B cell (primary cell): ENCODE results near the gene DQX1.

Source experiments
- EZH2 ChIP-seq: IDR thresholded peaks from 2 replicates; pipeline ENCODE4 v1.6.1; 2012; ENCODE audit warnings: borderline replicate concordance, low read depth, mild to moderate bottlenecking, moderate library complexity, low read length; ENCODE audit not compliant: insufficient read depth, poor library complexity, severe bottlenecking
- TF ChIP-seq, protein P1 (sequence below): fragments of 200-600 bp; IDR thresholded peaks from one replicate; pipeline ENCODE4 v1.8.0; 2022; ENCODE audit warnings: antibody characterized with exemption, mild to moderate bottlenecking

DNA sequence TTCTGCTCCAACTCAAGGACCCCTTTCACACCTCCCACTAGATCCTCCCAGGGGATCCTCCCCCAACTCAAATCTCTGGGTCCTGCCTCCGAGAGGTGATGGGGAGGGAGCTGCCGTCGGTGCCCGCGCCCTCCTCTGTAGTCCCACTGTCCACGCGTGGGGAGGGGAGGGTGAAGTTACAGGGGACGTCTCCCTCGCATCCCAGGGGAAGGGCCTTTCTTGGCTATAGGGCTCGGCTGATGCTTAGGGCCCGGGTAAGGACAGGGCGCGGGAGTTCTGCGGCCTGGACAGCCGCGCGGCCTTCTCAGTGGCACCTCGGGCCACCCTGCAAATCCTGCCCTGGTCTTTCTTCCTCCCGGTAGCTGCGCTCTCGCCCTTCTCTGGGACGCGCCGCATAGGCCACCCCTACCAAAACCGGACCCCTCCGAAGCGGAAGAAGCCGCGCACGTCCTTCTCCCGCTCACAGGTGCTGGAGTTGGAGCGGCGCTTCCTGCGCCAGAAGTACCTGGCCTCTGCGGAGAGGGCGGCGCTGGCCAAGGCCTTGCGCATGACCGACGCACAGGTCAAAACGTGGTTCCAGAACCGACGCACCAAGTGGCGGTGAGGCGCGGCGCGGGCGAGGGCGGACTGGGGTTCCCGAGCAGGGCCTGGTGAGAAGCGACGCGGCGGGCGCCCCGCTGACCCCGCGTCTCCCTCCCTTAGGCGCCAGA is 10.6 kb downstream of the DQX1 start:
- TF ChIP-seq, protein P1, sequence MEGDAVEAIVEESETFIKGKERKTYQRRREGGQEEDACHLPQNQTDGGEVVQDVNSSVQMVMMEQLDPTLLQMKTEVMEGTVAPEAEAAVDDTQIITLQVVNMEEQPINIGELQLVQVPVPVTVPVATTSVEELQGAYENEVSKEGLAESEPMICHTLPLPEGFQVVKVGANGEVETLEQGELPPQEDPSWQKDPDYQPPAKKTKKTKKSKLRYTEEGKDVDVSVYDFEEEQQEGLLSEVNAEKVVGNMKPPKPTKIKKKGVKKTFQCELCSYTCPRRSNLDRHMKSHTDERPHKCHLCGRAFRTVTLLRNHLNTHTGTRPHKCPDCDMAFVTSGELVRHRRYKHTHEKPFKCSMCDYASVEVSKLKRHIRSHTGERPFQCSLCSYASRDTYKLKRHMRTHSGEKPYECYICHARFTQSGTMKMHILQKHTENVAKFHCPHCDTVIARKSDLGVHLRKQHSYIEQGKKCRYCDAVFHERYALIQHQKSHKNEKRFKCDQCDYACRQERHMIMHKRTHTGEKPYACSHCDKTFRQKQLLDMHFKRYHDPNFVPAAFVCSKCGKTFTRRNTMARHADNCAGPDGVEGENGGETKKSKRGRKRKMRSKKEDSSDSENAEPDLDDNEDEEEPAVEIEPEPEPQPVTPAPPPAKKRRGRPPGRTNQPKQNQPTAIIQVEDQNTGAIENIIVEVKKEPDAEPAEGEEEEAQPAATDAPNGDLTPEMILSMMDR, result no peak
- TF ChIP-seq EZH2, result peak; percentile 56
